HG02571 (cell line): ENCODE results near the gene MOBP.

Experiments used
- ATAC-seq: cut with Tn5 transposase; IDR thresholded peaks from one replicate; pipeline ENCODE4 v1.9.1; 2021; ENCODE audit warnings: mild to moderate bottlenecking, moderate library complexity; ENCODE audit not compliant: unreplicated experiment

The MOBP gene

GRCh38 chr3:39533226-39533625 is 65.7 kb downstream of the MOBP start:
- ATAC-seq, result no peak

- ATAC-seq, result no peak
Measured at GRCh38 chr3:39540162-39540921, 72.9 kb downstream of the MOBP start.

GRCh38 chr3:39541442-39541841 is 74.0 kb downstream of the MOBP start:
- ATAC-seq, result no peak

- ATAC-seq, result no peak
Measured at GRCh38 chr3:39541917-39542329, 74.4 kb downstream of the MOBP start.

GRCh38 chr3:39542588-39542988 is 75.1 kb downstream of the MOBP start:
- no peak for ATAC-seq

GRCh38 chr3:39548282-39548681 is 80.8 kb downstream of the MOBP start:
- no peak for ATAC-seq

GRCh38 chr3:39550354-39551051 is 83.0 kb downstream of the MOBP start:
- ATAC-seq, result no peak
